PC-3 (cell line): ENCODE data around the gene CBFA2T3. TPM values are rescaled to one million over a fixed set of nuclear protein-coding genes. Genes with fewer than 3 reads are reported as not detected.

Experiments used
- ATAC-seq: fragments of 200-7000 bp; cut with Tn5 transposase; 2 replicates; pipeline ENCODE4 v1.9.1; 2020; ENCODE audit warnings: mild to moderate bottlenecking, moderate library complexity
- BruUV-seq: library from RNA; stranded (reverse); fragments of 400-500 nt; replicated peaks from 2 replicates; lab custom pipeline; 2021; lab: Mats Ljungman, UMichigan
- CTCF ChIA-PET: fragments of 300-600 bp; sonication (Branson Sonifier 250); formaldehyde crosslinking; loops from one replicate; lab custom pipeline; 2022; ENCODE audit warnings: antibody characterized with exemption; lab: Charles Lee
- POLR2A ChIA-PET: fragments of 300-600 bp; sonication (Branson Sonifier 250); formaldehyde crosslinking; loops from one replicate; lab custom pipeline; 2022; ENCODE audit warnings: antibody characterized with exemption; ENCODE audit not compliant: unreplicated experiment; lab: Charles Lee
- DNase-seq: peaks from one replicate; pipeline ENCODE4 v3.0.0-alpha.2; 2015
- H2AFZ ChIP-seq: fragments of 300-600 bp; sonication (generic); 2 replicates; pipeline ENCODE4 v1.6.0; 2016; ENCODE audit warnings: antibody characterized with exemption, low read length
- H3F3A ChIP-seq: fragments of 300-600 bp; sonication (generic); one replicate; pipeline ENCODE4 v1.6.0; 2017; ENCODE audit warnings: antibody characterized with exemption, low read length, control low read depth, mild to moderate bottlenecking; ENCODE audit not compliant: unreplicated experiment
- H3K27ac ChIP-seq: fragments of 300-600 bp; sonication (generic); 2 replicates; pipeline ENCODE4 v1.5.1; 2016; ENCODE audit warnings: mild to moderate bottlenecking, low read length
- H3K27me3 ChIP-seq: fragments of 300-600 bp; sonication (generic); 2 replicates; pipeline ENCODE4 v1.6.1; 2016; ENCODE audit warnings: low read length, mixed read lengths
- H3K36me3 ChIP-seq: fragments of 300-600 bp; sonication (generic); 2 replicates; pipeline ENCODE4 v1.6.1; 2016; ENCODE audit warnings: low read depth, mixed run types, low read length, mixed read lengths
- H3K4me1 ChIP-seq: fragments of 300-600 bp; sonication (generic); 2 replicates; pipeline ENCODE4 v1.5.1; 2016; ENCODE audit warnings: low read length; ENCODE audit not compliant: insufficient read depth
- H3K4me2 ChIP-seq: fragments of 300-600 bp; sonication (generic); 2 replicates; pipeline ENCODE4 v1.6.0; 2016; ENCODE audit warnings: low read length
- H3K4me3 ChIP-seq: fragments of 300-600 bp; sonication (generic); 2 replicates; pipeline ENCODE4 v1.5.1; 2016; ENCODE audit warnings: mild to moderate bottlenecking, low read length, mixed read lengths
- H3K79me2 ChIP-seq: fragments of 300-600 bp; sonication (generic); 2 replicates; pipeline ENCODE4 v1.6.1; 2017; ENCODE audit warnings: low read length, mixed read lengths
- H3K9ac ChIP-seq: fragments of 300-600 bp; sonication (generic); 2 replicates; pipeline ENCODE4 v1.6.0; 2016; ENCODE audit warnings: mild to moderate bottlenecking, low read length
- H3K9me2 ChIP-seq: fragments of 300-600 bp; sonication (generic); replicated peaks from 2 replicates; pipeline ENCODE4 v1.6.1; 2016; ENCODE audit warnings: mixed run types, low read length, mixed read lengths
- H3K9me3 ChIP-seq: fragments of 300-600 bp; sonication (generic); 2 replicates; pipeline ENCODE4 v1.6.1; 2016; ENCODE audit warnings: low read length, mixed read lengths
- H4K20me1 ChIP-seq: fragments of 300-600 bp; sonication (generic); 2 replicates; pipeline ENCODE4 v1.6.1; 2016; ENCODE audit warnings: low read length, mixed read lengths
- CTCF ChIP-seq: fragments of 300-600 bp; sonication (generic); conservative IDR thresholded peaks from 2 replicates; pipeline ENCODE4 v1.5.1; 2017; ENCODE audit warnings: antibody characterized with exemption, low read depth, mild to moderate bottlenecking, low read length
- EZH2 ChIP-seq: fragments of 300-600 bp; sonication (generic); IDR thresholded peaks from one replicate; pipeline ENCODE4 v1.6.1; 2017; ENCODE audit warnings: antibody characterized with exemption, mild to moderate bottlenecking, low read length; ENCODE audit not compliant: unreplicated experiment
- EZH2phosphoT487 ChIP-seq: fragments of 300-600 bp; sonication (generic); IDR thresholded peaks from 2 replicates; pipeline ENCODE4 v1.6.1; 2018; ENCODE audit warnings: mild to moderate bottlenecking, antibody characterized with exemption, low read length, borderline replicate concordance
- intact Hi-C: fragments of 100-400 bp; cut with micrococcal nuclease; formaldehyde crosslinking; loops from 2 replicates; pipeline ENCODE4 v1.9.0; 2023
- total RNA-seq: library from RNA; depleted of rRNA; stranded (reverse); fragments of >200 nt; gene quantifications from 2 replicates; pipeline ENCODE4 v1.2.3, GENCODE V29; 2014

Gene CBFA2T3
- total RNA-seq, 1 experiment from 2014 or later: not detected

GRCh38 chr16:89001117-89002027 is 24.4 kb upstream of the CBFA2T3 start:
- TF ChIP-seq EZH2 (no peak), EZH2phosphoT487 (no peak), CTCF (no peak)
- no peak overlapping the region for H3K4me3 ChIP-seq
- CTCF ChIA-PET: no interaction called here
- POLR2A ChIA-PET: no interaction called here
- no peaks in the 10 kb centered on the region for H3K4me1 ChIP-seq
- H3F3A ChIP-seq: no peaks in the 10 kb centered on the region
- BruUV-seq: no TSS peak
- no peak overlapping the region for H3K9ac ChIP-seq
- H3K79me2 ChIP-seq: no peaks in the 10 kb centered on the region
- H3K9me2 ChIP-seq: no peaks in the 10 kb centered on the region
- peaks cover 13% of the 10 kb centered on the region for H3K27me3 ChIP-seq
- no peak for DNase-seq
- intact Hi-C loops: no loop called here
- H4K20me1 ChIP-seq: no peaks in the 10 kb centered on the region
- no peak overlapping the region for H3K4me2 ChIP-seq
- ATAC-seq: no peak
- no peak overlapping the region for H3K27ac ChIP-seq
- no peaks in the 10 kb centered on the region for H3K9me3 ChIP-seq
- H2AFZ ChIP-seq: no peak overlapping the region
- no peaks in the 10 kb centered on the region for H3K36me3 ChIP-seq

GRCh38 chr16:89000207-89000959 is 23.4 kb upstream of the CBFA2T3 start:
- H3K9me3 ChIP-seq: no peaks in the 10 kb centered on the region
- no peak overlapping the region for H2AFZ ChIP-seq
- BruUV-seq: no TSS peak
- DNase-seq: no peak
- no peak for TF ChIP-seq CTCF
- no peaks in the 10 kb centered on the region for H3K4me1 ChIP-seq
- no peak overlapping the region for H3K9ac ChIP-seq
- no peak overlapping the region for H3K4me2 ChIP-seq
- no peaks in the 10 kb centered on the region for H3K9me2 ChIP-seq
- peaks cover 13% of the 10 kb centered on the region for H3K27me3 ChIP-seq
- no peak overlapping the region for H3K27ac ChIP-seq
- no peaks in the 10 kb centered on the region for H4K20me1 ChIP-seq
- H3K79me2 ChIP-seq: no peaks in the 10 kb centered on the region
- no peaks in the 10 kb centered on the region for H3K36me3 ChIP-seq
- no peak overlapping the region for H3K4me3 ChIP-seq
- no peaks in the 10 kb centered on the region for H3F3A ChIP-seq
- ChIA-PET POLR2A (no interaction called here), CTCF (no interaction called here)
- ATAC-seq: no peak
- intact Hi-C loops: no loop called here
